ENCODE data around the gene OR5A1.

OR5A1 gene

DNA sequence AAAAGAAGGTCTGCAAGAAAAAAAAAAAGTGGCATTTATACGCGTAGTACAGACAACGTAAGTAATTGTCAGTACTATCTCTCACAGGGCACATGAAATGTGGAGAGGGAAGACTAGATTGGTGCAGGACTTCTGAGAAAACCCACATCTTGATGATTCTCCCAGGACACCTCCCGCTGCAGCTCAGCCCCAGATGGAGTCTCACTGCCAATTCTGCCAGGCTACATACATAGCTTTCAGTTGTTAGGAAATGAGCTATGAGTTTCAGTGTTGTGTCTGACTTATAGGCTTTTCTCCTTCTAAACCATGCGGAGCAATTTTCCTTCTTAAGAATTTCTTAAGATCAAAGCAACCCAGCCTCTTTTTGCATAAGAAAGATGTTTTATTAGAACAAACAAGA is 19.7 kb upstream of the OR5A1 start:
- no peak for DNase-seq (ENCODE audit: low read depth)
- TF ChIP-seq, protein P1, sequence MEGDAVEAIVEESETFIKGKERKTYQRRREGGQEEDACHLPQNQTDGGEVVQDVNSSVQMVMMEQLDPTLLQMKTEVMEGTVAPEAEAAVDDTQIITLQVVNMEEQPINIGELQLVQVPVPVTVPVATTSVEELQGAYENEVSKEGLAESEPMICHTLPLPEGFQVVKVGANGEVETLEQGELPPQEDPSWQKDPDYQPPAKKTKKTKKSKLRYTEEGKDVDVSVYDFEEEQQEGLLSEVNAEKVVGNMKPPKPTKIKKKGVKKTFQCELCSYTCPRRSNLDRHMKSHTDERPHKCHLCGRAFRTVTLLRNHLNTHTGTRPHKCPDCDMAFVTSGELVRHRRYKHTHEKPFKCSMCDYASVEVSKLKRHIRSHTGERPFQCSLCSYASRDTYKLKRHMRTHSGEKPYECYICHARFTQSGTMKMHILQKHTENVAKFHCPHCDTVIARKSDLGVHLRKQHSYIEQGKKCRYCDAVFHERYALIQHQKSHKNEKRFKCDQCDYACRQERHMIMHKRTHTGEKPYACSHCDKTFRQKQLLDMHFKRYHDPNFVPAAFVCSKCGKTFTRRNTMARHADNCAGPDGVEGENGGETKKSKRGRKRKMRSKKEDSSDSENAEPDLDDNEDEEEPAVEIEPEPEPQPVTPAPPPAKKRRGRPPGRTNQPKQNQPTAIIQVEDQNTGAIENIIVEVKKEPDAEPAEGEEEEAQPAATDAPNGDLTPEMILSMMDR (IDR thresholded peaks at IDR 0.05; ENCODE audit: low read length, missing control alignments) = no peak
- no peak overlapping the region for H3K4me3 ChIP-seq (replicated peaks; ENCODE audit: low read depth, low read length)

GRCh38 chr11:59417023-59417422 is 19.2 kb upstream of the OR5A1 start:
- TF ChIP-seq, protein P1 (IDR thresholded peaks at IDR 0.05; ENCODE audit: low read length, missing control alignments) = no peak
- no peak overlapping the region for H3K4me3 ChIP-seq (replicated peaks; ENCODE audit: low read depth, low read length)
- no peak for DNase-seq (ENCODE audit: low read depth)

- TF ChIP-seq, protein P1 (IDR thresholded peaks at IDR 0.05; ENCODE audit: low read length, missing control alignments) = no peak
- no peak overlapping the region for H3K4me3 ChIP-seq (replicated peaks; ENCODE audit: low read depth, low read length)
- no peak for DNase-seq (ENCODE audit: low read depth)
These were observed 18.1 kb upstream of the OR5A1 start for GRCh38 chr11:59418156-59418555.

DNA sequence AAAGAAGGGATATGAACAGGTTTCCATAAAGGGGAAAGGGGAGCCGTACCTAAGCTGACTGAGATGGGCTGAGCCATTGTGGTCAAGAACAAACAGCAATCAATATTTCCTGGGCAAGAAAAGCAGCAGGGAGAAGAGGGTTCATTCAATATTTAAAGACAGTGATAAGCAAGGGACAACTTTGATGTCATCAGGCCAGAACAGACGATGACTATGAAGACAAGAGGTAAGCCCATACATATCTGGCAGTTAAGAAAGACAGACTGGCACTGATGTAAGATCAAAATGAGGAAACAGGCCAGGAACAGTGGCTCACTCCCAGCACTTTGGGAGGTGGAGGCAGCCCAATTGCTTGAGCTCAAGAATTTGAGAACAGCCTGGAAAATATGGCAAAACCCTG is 12.4 kb upstream of the OR5A1 start:
- TF ChIP-seq, protein P1 (IDR thresholded peaks at IDR 0.05; ENCODE audit: low read length, missing control alignments) = no peak
- DNase-seq (ENCODE audit: low read depth) = no peak

DNA sequence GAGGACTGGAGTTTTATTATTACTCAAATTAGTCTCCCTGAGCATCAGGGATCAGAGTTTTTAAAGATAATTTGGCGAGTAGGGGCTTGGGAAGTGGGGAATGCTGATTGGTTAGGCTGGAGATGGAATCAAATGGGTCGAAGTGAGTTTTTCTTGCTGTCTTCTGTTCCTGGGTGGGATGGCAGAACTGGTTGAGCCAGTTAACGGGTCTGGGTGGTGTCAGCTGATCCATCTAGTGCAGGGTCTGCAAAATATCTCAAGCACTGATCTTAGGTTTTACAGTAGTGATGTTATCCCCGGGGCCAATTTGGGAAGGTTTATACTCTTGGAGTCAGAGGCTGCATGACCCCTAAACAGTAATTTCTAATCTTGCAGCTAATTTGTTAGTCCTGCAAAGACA is 11.1 kb upstream of the OR5A1 start:
- no peak for DNase-seq (ENCODE audit: low read depth)
- TF ChIP-seq, protein P1 (IDR thresholded peaks at IDR 0.05; ENCODE audit: low read length, missing control alignments) = no peak
- no peak overlapping the region for H3K4me3 ChIP-seq (replicated peaks; ENCODE audit: low read depth, low read length)

More for the DNA sequence above, 12.4 kb upstream of the OR5A1 start:
- H3K4me3 ChIP-seq (replicated peaks; ENCODE audit: low read depth, low read length) = no peak overlapping the region

DNA sequence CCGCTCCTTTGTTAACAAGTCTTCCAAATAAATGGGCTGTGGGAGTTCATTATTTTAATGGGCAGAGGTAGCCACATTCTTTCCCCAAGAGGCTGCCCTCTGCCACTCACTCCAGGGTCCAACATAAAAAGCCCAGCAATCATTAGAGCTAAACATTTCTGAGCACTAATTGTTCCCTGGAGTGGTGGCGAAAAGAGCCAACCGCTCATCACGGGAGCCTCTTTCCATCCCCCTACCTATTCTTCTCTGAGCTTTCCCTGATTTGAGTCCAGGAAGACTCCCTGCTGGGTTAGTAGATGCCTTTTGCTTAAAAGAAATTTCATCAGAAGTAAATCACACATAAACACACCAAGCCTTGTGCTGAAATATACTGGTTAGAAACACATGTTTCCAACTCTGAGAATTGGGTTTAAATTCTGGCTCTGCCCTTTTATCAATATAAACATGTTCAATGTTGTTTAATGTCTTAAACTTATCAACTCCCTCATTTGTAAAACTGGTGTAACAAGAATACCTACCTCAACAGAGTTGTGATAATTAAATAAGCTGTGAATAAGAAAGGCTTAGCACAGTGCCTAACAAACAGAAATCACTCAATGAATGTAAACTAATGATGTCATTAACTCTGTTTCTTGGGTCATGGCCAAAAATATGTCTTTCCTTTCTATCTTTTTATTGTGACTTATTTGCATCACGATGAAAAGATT is 9.8 kb upstream of the OR5A1 start, which contains the start of gene OR5A2:
OR5A2 (minus strand) TSS at position 53 of the 707 bp plus-strand sequence. CDS start 3,460 bp downstream, outside the sequence.
- DNase-seq (ENCODE audit: low read depth) = no peak
- TF ChIP-seq, protein P1 (IDR thresholded peaks at IDR 0.05; ENCODE audit: low read length, missing control alignments) = no peak
- H3K4me3 ChIP-seq (replicated peaks; ENCODE audit: low read depth, low read length) = no peak within 1 kb of the TSS

- TF ChIP-seq, protein P1 (IDR thresholded peaks at IDR 0.05; ENCODE audit: low read length, missing control alignments) = no peak
- no peak for DNase-seq (ENCODE audit: low read depth)
These were observed 9.2 kb upstream of the OR5A1 start for GRCh38 chr11:59427068-59427382.

More at GRCh38 chr11:59427068-59427382, 9.2 kb upstream of the OR5A1 start:
- no peak overlapping the region for H3K4me3 ChIP-seq (replicated peaks; ENCODE audit: low read depth, low read length)

All from fibroblast of pulmonary artery (primary cell).